Breast epithelium (tissue), 4 donors: ENCODE results near the gene RNF25. TPM values are rescaled to one million over a fixed set of nuclear protein-coding genes. Genes with fewer than 3 reads are reported as not detected.
A peak's percentile ranks its signal among the peaks of the same experiment; 100 is the strongest.

ENCODE experiments used
- DNase-seq, 2 donors: peaks; one replicate each; pipeline ENCODE4 v3.0.0-alpha.2; 2019; ENCODE audit warnings: low spot score in 2 of 2
- H3K27ac ChIP-seq, 2 donors: fragments of 200-600 bp; sonication (generic) in 1 of 2; one replicate each; pipeline ENCODE4 v1.5.1; 2016 to 2019; ENCODE audit warnings: mild to moderate bottlenecking in 1 of 2
- H3K27me3 ChIP-seq, 2 donors: fragments of 200-600 bp; sonication (generic) in 1 of 2; one replicate each; pipeline versions ENCODE4 v1.5.1 to v1.6.0; 2017 to 2019; ENCODE audit warnings: control low read depth in 1 of 2, mild to moderate bottlenecking in 1 of 2
- H3K36me3 ChIP-seq: fragments of 200-600 bp; one replicate; pipeline ENCODE4 v1.5.1; 2019
- H3K4me1 ChIP-seq, 2 donors: fragments of 200-600 bp; sonication (generic); one replicate each; pipeline ENCODE4 v1.5.1; 2016 to 2019; ENCODE audit warnings: control low read depth in 1 of 2
- H3K4me3 ChIP-seq, 3 donors: fragments of 200-600 bp; sonication (generic); 1 replicate in 2 of 3; 2 replicates in 1 of 3; pipeline ENCODE4 v1.5.1; 2016 to 2019; ENCODE audit warnings: mild to moderate bottlenecking in 3 of 3, moderate library complexity in 2 of 3
- H3K9me3 ChIP-seq, 2 donors: fragments of 200-600 bp; sonication (generic) in 1 of 2; one replicate each; pipeline ENCODE4 v1.5.1; 2016 to 2019; ENCODE audit warnings: control low read depth in 1 of 2
- POLR2A ChIP-seq: fragments of 450-650 bp; IDR thresholded peaks from one replicate; pipeline ENCODE4 v1.6.1; 2016; ENCODE audit warnings: antibody characterized with exemption, mild to moderate bottlenecking, moderate library complexity
- POLR2AphosphoS5 ChIP-seq, 3 donors: sonication (generic); formaldehyde crosslinking; IDR thresholded peaks; one replicate each; pipeline ENCODE4 v1.6.1; 2017; ENCODE audit warnings: antibody characterized with exemption in 3 of 3
- intact Hi-C: fragments of 100-400 bp; cut with DNase I; formaldehyde crosslinking; loops from one replicate; pipeline ENCODE4 v1.15.1; 2023; ENCODE audit warnings: low total_unique reads
- total RNA-seq, 3 donors: library from RNA; depleted of rRNA; stranded (reverse); fragments of >200 nt; gene quantifications; one replicate each; pipeline ENCODE4 v1.1.0, GENCODE V29; 2016
- TF ChIP-seq, protein P1 (sequence below), 3 donors: fragments of 450-650 bp; IDR thresholded peaks; one replicate each; pipeline ENCODE4 v1.5.1; 2016 to 2017; ENCODE audit warnings: antibody characterized with exemption in 3 of 3, mild to moderate bottlenecking in 3 of 3, moderate library complexity in 3 of 3

Gene RNF25
- total RNA-seq, 3 donors from 2014 or later, result 22.7 to 25.9 (median 23.0) TPM

DNA sequence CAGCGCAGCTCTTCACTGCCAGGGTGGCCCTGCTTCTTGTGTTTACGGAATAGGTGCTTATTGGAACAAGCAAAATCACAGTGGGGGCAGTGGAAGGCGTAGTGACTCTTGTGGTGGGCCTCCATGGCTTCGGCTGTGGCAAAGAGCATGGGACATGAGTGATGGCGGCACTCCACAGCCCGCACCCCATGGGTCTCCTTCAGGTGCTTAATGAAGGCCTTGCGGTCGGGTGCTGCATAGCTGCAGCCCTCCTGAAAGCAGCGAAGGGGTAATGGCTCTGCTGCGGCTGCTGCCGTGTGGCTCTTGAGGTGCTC lies 23.1 kb downstream of the RNF25 start:
- Histone ChIP-seq H3K9me3 (no peaks in the 10 kb centered on the region), H3K36me3 (peaks cover 27% of the 10 kb centered on the region), H3K4me3 (no peak overlapping the region), H3K27ac (no peak overlapping the region), H3K4me1 (no peaks in the 10 kb centered on the region), H3K27me3 (no peaks in the 10 kb centered on the region)
- no peak for DNase-seq
- TF ChIP-seq, protein P1, sequence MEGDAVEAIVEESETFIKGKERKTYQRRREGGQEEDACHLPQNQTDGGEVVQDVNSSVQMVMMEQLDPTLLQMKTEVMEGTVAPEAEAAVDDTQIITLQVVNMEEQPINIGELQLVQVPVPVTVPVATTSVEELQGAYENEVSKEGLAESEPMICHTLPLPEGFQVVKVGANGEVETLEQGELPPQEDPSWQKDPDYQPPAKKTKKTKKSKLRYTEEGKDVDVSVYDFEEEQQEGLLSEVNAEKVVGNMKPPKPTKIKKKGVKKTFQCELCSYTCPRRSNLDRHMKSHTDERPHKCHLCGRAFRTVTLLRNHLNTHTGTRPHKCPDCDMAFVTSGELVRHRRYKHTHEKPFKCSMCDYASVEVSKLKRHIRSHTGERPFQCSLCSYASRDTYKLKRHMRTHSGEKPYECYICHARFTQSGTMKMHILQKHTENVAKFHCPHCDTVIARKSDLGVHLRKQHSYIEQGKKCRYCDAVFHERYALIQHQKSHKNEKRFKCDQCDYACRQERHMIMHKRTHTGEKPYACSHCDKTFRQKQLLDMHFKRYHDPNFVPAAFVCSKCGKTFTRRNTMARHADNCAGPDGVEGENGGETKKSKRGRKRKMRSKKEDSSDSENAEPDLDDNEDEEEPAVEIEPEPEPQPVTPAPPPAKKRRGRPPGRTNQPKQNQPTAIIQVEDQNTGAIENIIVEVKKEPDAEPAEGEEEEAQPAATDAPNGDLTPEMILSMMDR (IDR thresholded peaks at IDR 0.05), result peak in 2 of 3 donors; percentile 1 to 2
- TF ChIP-seq POLR2A, result no peak
- intact Hi-C loops, result no loop called here

DNA sequence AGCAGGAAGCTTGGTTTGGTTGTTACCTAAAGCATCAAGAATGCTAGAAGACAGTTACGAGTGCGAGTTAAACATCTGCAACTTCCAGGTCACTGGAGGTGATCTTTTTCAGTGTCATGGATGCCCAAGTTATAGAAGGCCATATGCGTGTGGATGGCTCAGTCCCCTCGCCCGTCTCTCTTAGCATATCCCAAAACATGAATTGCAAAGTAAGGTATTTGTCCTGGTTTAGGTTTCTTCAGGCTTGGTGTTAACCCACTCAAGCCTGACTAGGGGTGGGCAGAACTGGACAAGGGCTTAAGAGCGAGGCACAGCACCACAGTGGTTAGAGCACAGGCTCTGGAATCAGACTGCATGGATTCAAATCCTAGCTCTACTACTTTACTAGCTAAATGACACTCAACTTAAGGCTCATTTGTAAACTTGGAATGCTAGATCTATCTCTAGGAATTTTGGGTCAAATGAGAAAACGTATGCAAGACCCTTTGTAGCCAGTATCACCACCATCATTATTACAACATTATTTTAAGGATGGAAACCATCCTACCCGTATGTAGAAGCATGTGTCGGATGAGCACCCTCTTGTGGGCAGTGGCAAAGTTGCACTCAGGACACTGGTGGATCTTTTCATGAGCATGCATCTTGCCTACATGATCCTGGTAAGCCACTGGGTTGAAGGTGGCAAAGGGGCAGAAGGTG lies 23.6 kb downstream of the RNF25 start:
- Histone ChIP-seq H3K9me3 (no peaks in the 10 kb centered on the region), H3K27me3 (no peaks in the 10 kb centered on the region), H3K27ac (no peak overlapping the region), H3K4me1 (no peaks in the 10 kb centered on the region), H3K36me3 (peaks cover 32% of the 10 kb centered on the region), H3K4me3 (no peak overlapping the region)
- intact Hi-C loops, result no loop called here
- TF ChIP-seq POLR2AphosphoS5 (IDR thresholded peaks at IDR 0.05), result no peak
- TF ChIP-seq, protein P1 (IDR thresholded peaks at IDR 0.05), result peak; percentile 50 to 67 (median 54)
- no peak for DNase-seq

DNA sequence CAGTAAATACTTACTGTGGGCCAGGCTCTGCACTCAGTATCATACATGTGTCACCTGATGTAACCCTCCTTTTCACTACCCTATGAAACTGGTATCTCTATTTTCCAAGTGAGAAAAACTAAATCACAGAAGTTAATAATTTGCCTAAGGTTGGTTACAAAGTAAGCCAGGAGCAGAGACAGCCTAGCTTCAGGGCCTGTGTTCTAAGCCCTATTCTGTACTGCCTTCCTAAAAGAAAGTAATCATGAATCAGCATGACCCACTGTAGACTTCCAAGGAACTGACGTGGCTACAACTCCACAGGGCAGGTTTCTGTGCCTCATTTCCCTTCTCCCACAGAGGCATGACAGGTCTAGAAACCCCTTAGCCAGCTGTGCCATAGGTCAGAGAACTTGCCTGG lies 26.7 kb downstream of the RNF25 start:
- Histone ChIP-seq H3K27ac (no peak overlapping the region), H3K4me1 (no peaks in the 10 kb centered on the region), H3K4me3 (no peak overlapping the region), H3K36me3 (peaks cover 21% of the 10 kb centered on the region), H3K9me3 (no peaks in the 10 kb centered on the region), H3K27me3 (no peaks in the 10 kb centered on the region)
- TF ChIP-seq POLR2AphosphoS5 (IDR thresholded peaks at IDR 0.05) (no peak), POLR2A (no peak)
- TF ChIP-seq, protein P1 (IDR thresholded peaks at IDR 0.05), result no peak
- intact Hi-C loops, result no loop called here
- DNase-seq, result no peak

DNA sequence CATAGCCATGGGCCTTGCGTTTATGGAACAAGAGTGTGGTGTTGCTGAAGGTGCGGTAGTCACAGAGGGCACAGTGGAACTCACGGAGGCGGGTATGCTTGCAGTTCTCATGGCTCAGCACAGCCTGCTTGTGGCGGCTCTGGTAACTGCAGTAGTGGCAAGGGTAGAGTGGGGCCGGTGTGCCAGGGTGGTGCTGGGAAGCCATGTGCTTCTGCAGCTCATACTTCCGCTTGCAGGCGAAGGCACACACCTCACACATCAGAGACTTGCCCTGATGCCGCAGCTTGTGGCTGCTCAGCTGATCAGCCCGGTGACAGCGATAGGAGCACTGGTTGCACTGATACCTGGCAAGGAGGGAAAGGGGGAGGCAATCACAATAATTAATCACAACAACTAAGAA lies 27.1 kb downstream of the RNF25 start:
- no peak for DNase-seq
- H3K4me3 ChIP-seq, result no peak overlapping the region
- no peaks in the 10 kb centered on the region for H3K9me3 ChIP-seq
- no peaks in the 10 kb centered on the region for H3K27me3 ChIP-seq
- no peaks in the 10 kb centered on the region for H3K4me1 ChIP-seq
- TF ChIP-seq POLR2A (no peak), POLR2AphosphoS5 (IDR thresholded peaks at IDR 0.05) (no peak)
- TF ChIP-seq, protein P1 (IDR thresholded peaks at IDR 0.05), result no peak
- H3K27ac ChIP-seq, result no peak overlapping the region
- intact Hi-C loops, result no loop called here
- H3K36me3 ChIP-seq, result peaks cover 20% of the 10 kb centered on the region

DNA sequence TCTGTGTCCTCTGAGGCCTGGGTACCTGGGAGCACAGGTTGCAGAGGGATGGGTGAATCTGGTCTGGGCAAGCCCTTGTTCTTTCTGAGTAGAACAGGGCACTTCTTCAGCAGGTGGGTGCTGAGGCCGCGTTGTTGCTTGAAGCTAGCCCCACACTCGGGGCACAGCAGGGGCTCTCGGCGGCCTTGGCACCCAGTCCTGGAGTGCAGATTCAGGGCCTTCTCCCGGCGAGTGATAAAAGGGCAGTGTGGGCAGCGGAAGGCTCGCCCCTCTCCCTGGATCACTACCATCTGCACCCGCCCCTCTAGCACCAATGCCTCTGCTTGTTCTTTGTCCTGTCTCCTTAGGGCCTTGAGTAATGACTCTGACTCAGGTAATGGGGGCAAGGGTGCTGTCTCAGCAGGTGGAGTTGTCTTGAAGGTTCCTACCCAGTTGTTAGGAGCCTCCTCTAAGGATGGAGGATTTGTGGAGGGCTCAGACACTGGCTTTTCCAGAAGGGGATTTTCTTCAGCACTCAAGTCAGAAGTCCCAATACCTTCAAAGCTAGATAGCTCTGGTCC lies 28.0 kb downstream of the RNF25 start:
- intact Hi-C loops, result no loop called here
- TF ChIP-seq POLR2A (no peak), POLR2AphosphoS5 (IDR thresholded peaks at IDR 0.05) (no peak)
- TF ChIP-seq, protein P1 (IDR thresholded peaks at IDR 0.05), result no peak
- Histone ChIP-seq H3K4me1 (no peaks in the 10 kb centered on the region), H3K4me3 (no peak overlapping the region), H3K27ac (no peak overlapping the region), H3K27me3 (no peaks in the 10 kb centered on the region), H3K36me3 (peaks cover 18% of the 10 kb centered on the region), H3K9me3 (no peaks in the 10 kb centered on the region)
- DNase-seq, result no peak
